GM18507 (cell line): ENCODE measurements around the gene PPP2R2B.

Experiments used
- DNase-seq: peaks from one replicate; pipeline ENCODE4 v3.0.0; 2011; ENCODE audit warnings: low read depth; ENCODE audit not compliant: insufficient read length; ENCODE audit errors: extremely low spot score
- FAIRE-seq: peaks from 2 replicates; lab custom pipeline; 2011; peaks lifted over from hg19 to GRCh38; lab: Jason Lieb, UNC

The PPP2R2B gene

GRCh38 chr5:146878476-146879172 lies at the start of gene PPP2R2B:
Gene PPP2R2B (minus strand): TSS chr5:146878757.
- FAIRE-seq = no peak
- no peak for DNase-seq

GRCh38 chr5:146924132-146924531 lies 45.6 kb upstream of the PPP2R2B start:
- DNase-seq (no peak), FAIRE-seq (no peak)

GRCh38 chr5:146921225-146921624 lies 42.7 kb upstream of the PPP2R2B start:
- no peak for FAIRE-seq
- no peak for DNase-seq

- DNase-seq (no peak), FAIRE-seq (no peak)
Measured at GRCh38 chr5:146920351-146920881, 41.9 kb upstream of the PPP2R2B start.

GRCh38 chr5:146919304-146919703 lies 40.7 kb upstream of the PPP2R2B start:
- no peak for DNase-seq
- FAIRE-seq = no peak

GRCh38 chr5:146917931-146918330 lies 39.4 kb upstream of the PPP2R2B start:
- FAIRE-seq = no peak

GRCh38 chr5:146912874-146913273 lies 34.3 kb upstream of the PPP2R2B start:
- DNase-seq (no peak), FAIRE-seq (no peak)

More at GRCh38 chr5:146917931-146918330, 39.4 kb upstream of the PPP2R2B start:
- no peak for DNase-seq

GRCh38 chr5:146910239-146910638 lies 31.7 kb upstream of the PPP2R2B start:
- no peak for DNase-seq
- no peak for FAIRE-seq

- DNase-seq = no peak
- no peak for FAIRE-seq
Measured at GRCh38 chr5:146909255-146910068, 30.9 kb upstream of the PPP2R2B start.

GRCh38 chr5:146906803-146907202 lies 28.2 kb upstream of the PPP2R2B start:
- FAIRE-seq (no peak), DNase-seq (no peak)

- DNase-seq = no peak
- no peak for FAIRE-seq
Measured at GRCh38 chr5:146904890-146905289, 26.3 kb upstream of the PPP2R2B start.

GRCh38 chr5:146903789-146904188 lies 25.2 kb upstream of the PPP2R2B start:
- DNase-seq (no peak), FAIRE-seq (no peak)

GRCh38 chr5:146902471-146902870 lies 23.9 kb upstream of the PPP2R2B start:
- FAIRE-seq (no peak), DNase-seq (no peak)

GRCh38 chr5:146897061-146897460 lies 18.5 kb upstream of the PPP2R2B start:
- FAIRE-seq (no peak), DNase-seq (no peak)

GRCh38 chr5:146894753-146895521 lies 16.4 kb upstream of the PPP2R2B start:
- DNase-seq (no peak), FAIRE-seq (no peak)

- FAIRE-seq (no peak), DNase-seq (no peak)
Measured at GRCh38 chr5:146893991-146894390, 15.4 kb upstream of the PPP2R2B start.

- FAIRE-seq (no peak), DNase-seq (no peak)
Measured at GRCh38 chr5:146892231-146892630, 13.7 kb upstream of the PPP2R2B start.

- DNase-seq (no peak), FAIRE-seq (no peak)
Measured at GRCh38 chr5:146891511-146891910, 13.0 kb upstream of the PPP2R2B start.

GRCh38 chr5:146890731-146891440 lies 12.3 kb upstream of the PPP2R2B start:
- no peak for FAIRE-seq
- no peak for DNase-seq
